ENCODE data around the gene SPECC1L. TPM values are rescaled to one million over a fixed set of nuclear protein-coding genes. Genes with fewer than 3 reads are reported as not detected.
A peak's percentile ranks its signal among the peaks of the same experiment; 100 is the strongest.

SPECC1L gene
- total RNA-seq, 1 donor from 2014 or later, result 173 TPM

DNA sequence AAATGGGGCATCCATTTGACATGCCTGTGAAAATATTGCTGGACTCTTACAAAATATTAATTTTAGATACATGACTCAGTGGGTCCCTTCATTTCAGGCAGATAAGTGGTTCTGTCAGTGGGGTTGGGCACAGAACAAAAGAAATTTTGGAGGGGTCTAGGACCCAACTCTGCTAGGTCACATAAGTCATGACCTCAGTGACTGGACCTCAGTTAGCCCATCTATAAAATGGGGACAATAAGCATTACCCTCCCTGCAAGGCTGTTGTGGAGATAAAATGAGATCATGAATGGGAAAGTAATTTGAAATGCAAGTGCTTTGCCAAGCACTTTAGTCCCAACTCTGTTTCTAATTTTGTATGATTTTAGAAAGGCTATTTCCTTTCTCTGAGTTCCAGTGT, 180.5 kb downstream of the SPECC1L start:
- TF ChIP-seq, protein P1, sequence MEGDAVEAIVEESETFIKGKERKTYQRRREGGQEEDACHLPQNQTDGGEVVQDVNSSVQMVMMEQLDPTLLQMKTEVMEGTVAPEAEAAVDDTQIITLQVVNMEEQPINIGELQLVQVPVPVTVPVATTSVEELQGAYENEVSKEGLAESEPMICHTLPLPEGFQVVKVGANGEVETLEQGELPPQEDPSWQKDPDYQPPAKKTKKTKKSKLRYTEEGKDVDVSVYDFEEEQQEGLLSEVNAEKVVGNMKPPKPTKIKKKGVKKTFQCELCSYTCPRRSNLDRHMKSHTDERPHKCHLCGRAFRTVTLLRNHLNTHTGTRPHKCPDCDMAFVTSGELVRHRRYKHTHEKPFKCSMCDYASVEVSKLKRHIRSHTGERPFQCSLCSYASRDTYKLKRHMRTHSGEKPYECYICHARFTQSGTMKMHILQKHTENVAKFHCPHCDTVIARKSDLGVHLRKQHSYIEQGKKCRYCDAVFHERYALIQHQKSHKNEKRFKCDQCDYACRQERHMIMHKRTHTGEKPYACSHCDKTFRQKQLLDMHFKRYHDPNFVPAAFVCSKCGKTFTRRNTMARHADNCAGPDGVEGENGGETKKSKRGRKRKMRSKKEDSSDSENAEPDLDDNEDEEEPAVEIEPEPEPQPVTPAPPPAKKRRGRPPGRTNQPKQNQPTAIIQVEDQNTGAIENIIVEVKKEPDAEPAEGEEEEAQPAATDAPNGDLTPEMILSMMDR (IDR thresholded peaks at IDR 0.05; ENCODE audit: partially characterized antibody, unreplicated experiment), result no peak

DNA sequence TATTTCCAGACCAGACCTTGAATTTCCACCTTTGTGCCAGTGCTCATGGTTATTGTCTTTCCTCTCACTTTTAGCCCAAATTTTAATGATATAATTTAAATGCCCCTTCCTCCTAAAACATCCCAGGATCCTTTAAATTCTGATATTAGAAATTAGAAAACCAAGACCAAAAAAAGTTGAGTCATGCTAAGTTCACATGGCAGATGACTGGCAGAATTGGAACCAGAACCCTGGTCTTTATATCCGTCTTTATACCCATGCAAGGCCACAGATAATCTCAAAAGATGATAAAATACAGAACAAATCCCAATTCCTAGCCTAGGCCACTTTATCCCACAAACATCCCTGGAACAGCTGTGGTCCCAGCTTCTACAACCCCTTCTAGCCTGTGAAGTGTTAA, 183.2 kb downstream of the SPECC1L start:
- TF ChIP-seq, protein P1 (IDR thresholded peaks at IDR 0.05; ENCODE audit: partially characterized antibody, unreplicated experiment), result no peak
- H3K4me1 Mint-ChIP-seq (ENCODE audit: low read depth, unreplicated experiment), result peaks cover 14% of the 10 kb centered on the region
- peaks cover 5% of the 10 kb centered on the region for H3K9me3 Mint-ChIP-seq (ENCODE audit: unreplicated experiment)
- no peak overlapping the region for H3K4me3 Mint-ChIP-seq (ENCODE audit: unreplicated experiment)
- DNase-seq, result no peak
- peaks cover 6% of the 10 kb centered on the region for H3K27me3 Mint-ChIP-seq (ENCODE audit: unreplicated experiment)
- H3K27ac Mint-ChIP-seq (ENCODE audit: unreplicated experiment), result no peak overlapping the region
- H3K36me3 Mint-ChIP-seq (ENCODE audit: unreplicated experiment), result no peaks in the 10 kb centered on the region

More for the DNA sequence above, 180.5 kb downstream of the SPECC1L start:
- peaks cover 20% of the 10 kb centered on the region for H3K4me1 Mint-ChIP-seq (ENCODE audit: low read depth, unreplicated experiment)
- H3K4me3 Mint-ChIP-seq (ENCODE audit: unreplicated experiment), result no peak overlapping the region
- peak overlapping the region; percentile 66 for H3K27ac Mint-ChIP-seq (ENCODE audit: unreplicated experiment)
- peaks cover 6% of the 10 kb centered on the region for H3K27me3 Mint-ChIP-seq (ENCODE audit: unreplicated experiment)
- no peak for DNase-seq
- H3K36me3 Mint-ChIP-seq (ENCODE audit: unreplicated experiment), result no peaks in the 10 kb centered on the region
- H3K9me3 Mint-ChIP-seq (ENCODE audit: unreplicated experiment), result peaks cover 7% of the 10 kb centered on the region

DNA sequence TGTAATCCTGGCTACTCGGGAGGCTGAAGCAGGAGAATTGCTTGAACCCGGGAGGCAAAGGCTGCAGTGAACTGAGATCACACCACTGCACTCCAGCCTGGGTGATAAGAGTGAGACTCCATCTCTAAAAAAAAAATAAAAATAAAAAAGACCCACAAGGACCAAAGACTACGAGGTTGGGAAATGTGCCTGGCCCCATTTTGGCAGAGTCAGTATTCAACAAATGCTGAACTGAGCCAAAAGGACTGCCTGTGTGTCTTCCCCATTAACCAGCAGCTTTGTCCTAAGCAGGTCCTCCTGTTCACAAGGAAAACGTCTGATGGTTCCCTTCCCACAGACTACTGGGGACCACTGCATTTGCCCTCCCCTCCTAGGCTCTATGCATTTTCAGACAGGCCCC, 184.4 kb downstream of the SPECC1L start:
- H3K27ac Mint-ChIP-seq (ENCODE audit: unreplicated experiment), result no peak overlapping the region
- peaks cover 7% of the 10 kb centered on the region for H3K4me1 Mint-ChIP-seq (ENCODE audit: low read depth, unreplicated experiment)
- peaks cover 3% of the 10 kb centered on the region for H3K27me3 Mint-ChIP-seq (ENCODE audit: unreplicated experiment)
- no peak overlapping the region for H3K4me3 Mint-ChIP-seq (ENCODE audit: unreplicated experiment)
- TF ChIP-seq, protein P1 (IDR thresholded peaks at IDR 0.05; ENCODE audit: partially characterized antibody, unreplicated experiment), result no peak
- H3K9me3 Mint-ChIP-seq (ENCODE audit: unreplicated experiment), result peaks cover 3% of the 10 kb centered on the region
- DNase-seq, result no peak
- H3K36me3 Mint-ChIP-seq (ENCODE audit: unreplicated experiment), result no peaks in the 10 kb centered on the region

DNA sequence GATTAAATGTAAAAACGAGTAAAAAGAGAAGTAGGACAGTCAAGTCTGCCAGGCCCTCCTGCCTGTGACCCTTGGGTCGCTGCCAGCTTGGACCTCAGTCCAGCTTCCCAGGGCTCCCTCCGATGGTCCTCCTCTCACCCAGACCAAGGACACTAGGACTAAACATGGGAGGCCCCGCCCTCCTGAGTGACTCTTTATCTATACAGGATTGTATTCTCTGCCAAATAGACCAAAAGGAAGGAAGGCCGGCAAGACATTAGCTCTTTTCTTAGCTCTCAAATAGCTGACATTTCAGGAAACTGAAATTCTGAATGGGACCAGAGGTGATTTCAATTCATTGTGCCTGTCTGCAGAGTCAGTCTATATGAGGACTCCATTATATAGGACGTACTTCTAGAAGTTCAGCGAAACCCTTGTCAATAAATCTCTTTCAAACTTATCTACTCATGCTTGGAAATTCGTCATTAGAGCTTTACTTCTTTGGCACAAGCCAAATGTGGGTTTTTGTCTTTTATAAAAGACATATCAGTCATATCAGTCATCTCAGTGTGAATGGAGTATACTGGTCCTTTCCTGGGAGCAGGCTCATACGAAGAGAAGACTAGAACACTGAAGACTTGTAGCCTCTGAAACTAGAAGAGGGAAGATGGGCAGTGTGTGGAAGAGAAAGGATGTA, 185.3 kb downstream of the SPECC1L start:
- Mint-ChIP-seq H3K36me3 (ENCODE audit: unreplicated experiment) (no peaks in the 10 kb centered on the region), H3K27ac (ENCODE audit: unreplicated experiment) (no peak overlapping the region), H3K4me1 (ENCODE audit: low read depth, unreplicated experiment) (no peaks in the 10 kb centered on the region), H3K27me3 (ENCODE audit: unreplicated experiment) (no peaks in the 10 kb centered on the region), H3K9me3 (ENCODE audit: unreplicated experiment) (no peaks in the 10 kb centered on the region), H3K4me3 (ENCODE audit: unreplicated experiment) (no peak overlapping the region)
- TF ChIP-seq, protein P1 (IDR thresholded peaks at IDR 0.05; ENCODE audit: partially characterized antibody, unreplicated experiment), result no peak
- DNase-seq, result no peak

DNA sequence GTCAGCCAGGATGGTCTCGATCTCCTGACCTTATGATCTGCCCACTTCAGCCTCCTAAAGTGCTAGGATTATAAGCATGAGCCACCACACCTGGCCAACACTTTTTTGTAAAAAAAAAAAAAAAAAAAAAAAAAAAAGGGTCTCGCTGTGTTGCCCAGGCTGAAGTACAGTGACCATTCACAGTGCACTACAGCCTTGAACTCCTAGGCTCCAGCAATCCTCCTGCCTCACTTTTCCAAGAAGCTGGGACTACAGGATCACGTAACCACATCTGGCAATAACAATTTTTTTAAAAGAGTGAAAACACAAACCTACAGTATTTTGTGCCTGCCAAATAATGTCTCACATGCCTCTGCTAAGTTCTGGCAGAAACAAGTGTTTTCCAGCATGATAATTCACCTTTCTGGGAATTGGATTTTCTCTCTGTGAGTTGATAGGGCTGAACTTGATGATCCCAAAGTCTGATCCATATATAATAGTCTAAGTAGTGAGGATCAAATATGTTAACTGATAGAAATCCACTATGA, 187.3 kb downstream of the SPECC1L start:
- H3K27ac Mint-ChIP-seq (ENCODE audit: unreplicated experiment), result no peak overlapping the region
- TF ChIP-seq, protein P1 (IDR thresholded peaks at IDR 0.05; ENCODE audit: partially characterized antibody, unreplicated experiment), result no peak
- H3K9me3 Mint-ChIP-seq (ENCODE audit: unreplicated experiment), result no peaks in the 10 kb centered on the region
- no peaks in the 10 kb centered on the region for H3K4me1 Mint-ChIP-seq (ENCODE audit: low read depth, unreplicated experiment)
- no peaks in the 10 kb centered on the region for H3K27me3 Mint-ChIP-seq (ENCODE audit: unreplicated experiment)
- no peak overlapping the region for H3K4me3 Mint-ChIP-seq (ENCODE audit: unreplicated experiment)
- DNase-seq, result no peak
- no peaks in the 10 kb centered on the region for H3K36me3 Mint-ChIP-seq (ENCODE audit: unreplicated experiment)

All from glutamatergic neuron (in vitro differentiated cells).